Superior temporal gyrus (tissue), 1 donor: ENCODE data around the gene NAGA.
"Not testable (repeated sequence)": the region's sequence is repeated elsewhere in the genome, so short reads cannot be mapped to it uniquely, and the experiment has no call there.

ENCODE experiments used
- DNase-seq: peaks from one replicate; pipeline ENCODE4 v3.0.0-alpha.2; 2016; ENCODE audit errors: extremely low spot score

NAGA gene

GRCh38 chr22:42076764-42077485, 6.3 kb upstream of the NAGA start:
- DNase-seq = no peak

- no peak for DNase-seq
Observed at GRCh38 chr22:42074846-42075676, 4.4 kb upstream of the NAGA start.

- DNase-seq = no peak
Observed at GRCh38 chr22:42074132-42074811, 3.7 kb upstream of the NAGA start, which contains the start of gene PHETA2. Gene PHETA2, plus strand, starts transcription at chr22:42074248. Its CDS starts 3,046 bp downstream, at chr22:42077294.

GRCh38 chr22:42073621-42074041, 3.0 kb upstream of the NAGA start:
- no peak for DNase-seq

- no peak for DNase-seq
Observed at GRCh38 chr22:42072606-42073330, 2.2 kb upstream of the NAGA start.

- DNase-seq = not testable (repeated sequence)
Observed at GRCh38 chr22:42071508-42071907, 896 bp upstream of the NAGA start.

GRCh38 chr22:42069801-42070516, 653 bp downstream of the NAGA start:
- DNase-seq = peak; percentile 30

GRCh38 chr22:42068291-42068690, 2.3 kb downstream of the NAGA start:
- DNase-seq = no peak

GRCh38 chr22:42067671-42068251, 2.9 kb downstream of the NAGA start:
- DNase-seq = no peak

GRCh38 chr22:42066937-42067336, 3.7 kb downstream of the NAGA start:
- no peak for DNase-seq

GRCh38 chr22:42066126-42066761, 4.4 kb downstream of the NAGA start:
- no peak for DNase-seq

- DNase-seq = no peak
Observed at GRCh38 chr22:42065438-42066125, 5.0 kb downstream of the NAGA start.

GRCh38 chr22:42064629-42065028, 6.0 kb downstream of the NAGA start:
- DNase-seq = no peak

- no peak for DNase-seq
Observed at GRCh38 chr22:42062506-42063170, 8.0 kb downstream of the NAGA start.

GRCh38 chr22:42061041-42061440, 9.6 kb downstream of the NAGA start:
- DNase-seq = no peak

GRCh38 chr22:42060489-42060888, 10.1 kb downstream of the NAGA start:
- no peak for DNase-seq

GRCh38 chr22:42056757-42057511, 13.7 kb downstream of the NAGA start:
- DNase-seq = no peak

GRCh38 chr22:42052765-42053164, 17.8 kb downstream of the NAGA start:
- DNase-seq = no peak
